Right hindlimb (tissue), 1 donor: Measurements from ENCODE around the gene OCA2.
"Not testable (repeated sequence)": the region's sequence is repeated elsewhere in the genome, so short reads cannot be mapped to it uniquely, and the experiment has no call there.

ENCODE experiments used
- DNase-seq: peaks from one replicate; pipeline ENCODE4 v3.0.0-alpha.2; 2018

Gene OCA2

DNA sequence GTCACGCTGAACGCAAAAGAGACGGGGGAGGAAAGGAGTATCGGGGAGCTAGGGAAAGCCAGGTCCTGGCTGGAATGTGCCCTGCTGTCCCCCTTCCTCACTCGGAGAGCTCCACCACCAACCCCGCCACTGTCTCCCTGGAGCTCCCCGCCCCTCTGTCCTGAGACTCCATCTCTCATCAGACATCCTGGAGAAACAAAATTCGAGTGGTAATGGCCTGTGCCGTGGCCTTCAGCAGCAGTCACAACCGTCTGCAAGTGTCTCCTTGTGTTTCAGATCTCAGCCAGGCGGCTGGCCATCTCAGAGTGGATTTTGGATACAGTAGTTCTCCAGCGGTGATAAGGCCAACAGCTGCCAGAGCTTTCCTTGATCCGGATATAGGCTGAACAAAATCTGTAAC lies 76.9 kb downstream of the OCA2 start:
- no peak for DNase-seq

- DNase-seq: peak; percentile 75
Measured at GRCh38 chr15:28021281-28022039, 77.7 kb downstream of the OCA2 start.

- no peak for DNase-seq
Measured at GRCh38 chr15:28020644-28021043, 78.5 kb downstream of the OCA2 start.

GRCh38 chr15:28019594-28020309 lies 79.4 kb downstream of the OCA2 start:
- no peak for DNase-seq

DNA sequence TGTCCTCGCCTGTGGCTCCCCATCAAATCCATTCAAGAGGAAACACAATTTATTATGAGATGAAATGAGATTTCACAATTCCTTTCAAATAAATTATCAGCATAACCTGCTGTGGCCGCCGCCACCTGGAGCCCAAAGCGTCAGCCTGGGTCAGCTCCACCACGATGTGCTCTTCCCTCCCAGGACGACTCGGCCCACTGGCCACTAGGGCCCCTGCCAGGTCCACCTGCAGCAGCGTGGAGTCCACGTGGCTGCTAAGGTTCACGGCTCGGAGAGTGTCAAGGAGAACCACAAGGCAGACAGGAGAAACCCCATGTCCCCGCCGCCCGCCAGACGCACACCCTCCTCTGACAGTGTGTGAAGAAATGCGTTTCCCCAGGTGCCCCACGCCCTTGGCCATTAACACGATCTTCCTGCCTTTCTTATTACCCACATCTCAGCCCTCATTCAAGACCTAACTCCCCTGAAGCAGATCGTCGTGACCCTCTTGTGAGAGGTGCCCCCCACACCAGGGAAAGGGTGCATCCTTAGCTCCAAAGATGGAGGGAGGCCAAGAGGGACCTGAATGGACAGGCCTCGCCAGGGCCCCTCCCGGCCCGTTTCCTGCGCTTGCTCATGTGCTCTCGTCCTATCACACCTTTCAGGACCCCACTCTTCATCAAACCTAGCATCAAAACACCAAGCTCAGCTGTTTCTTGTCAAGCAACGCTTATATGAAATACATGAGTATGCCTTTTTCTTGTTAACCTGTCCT lies 80.6 kb downstream of the OCA2 start:
- DNase-seq: no peak

DNA sequence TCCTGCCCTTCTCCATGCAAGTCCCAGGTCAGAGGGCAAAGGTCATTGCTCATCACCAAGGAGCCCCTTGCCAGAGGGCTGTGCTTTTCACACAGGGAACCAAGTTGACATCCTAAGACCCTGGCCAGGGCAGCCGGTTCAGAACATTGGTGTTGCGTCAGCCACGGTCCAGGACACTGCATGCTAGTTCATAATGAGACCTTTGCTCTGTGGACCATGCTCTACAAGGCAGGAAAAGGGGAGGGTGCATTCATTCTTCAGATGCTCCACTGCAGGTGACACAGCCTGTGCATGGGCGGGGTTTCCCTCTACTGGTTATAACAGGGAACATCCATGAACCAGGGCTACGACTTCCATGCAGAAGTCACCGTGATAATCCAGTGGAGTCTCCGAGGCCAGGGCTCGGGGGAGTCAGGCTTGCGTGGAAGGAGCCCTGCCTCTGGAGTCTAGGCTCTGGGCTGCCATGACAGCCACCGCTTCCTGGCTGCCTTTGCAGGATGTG lies 81.6 kb downstream of the OCA2 start:
- DNase-seq: no peak

DNA sequence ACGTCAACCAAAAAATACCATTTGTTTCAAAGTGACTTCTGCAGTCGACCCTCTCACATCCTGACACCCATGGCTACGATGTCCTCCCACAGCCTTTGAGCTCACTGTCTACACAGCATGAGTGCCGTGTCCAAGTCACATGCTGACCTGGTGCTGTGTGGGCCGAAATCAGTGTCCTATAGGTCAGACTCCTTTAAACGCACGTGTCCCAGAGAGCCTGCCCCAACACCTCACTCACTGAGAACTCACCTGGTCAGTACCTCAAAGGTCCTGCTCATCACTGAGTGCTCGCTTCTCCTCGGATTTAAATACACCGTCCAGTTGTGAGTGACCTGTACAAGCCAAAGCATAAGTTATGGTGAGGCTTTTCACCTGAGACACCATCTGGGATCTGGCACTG lies 83.3 kb downstream of the OCA2 start:
- DNase-seq: no peak

- no peak for DNase-seq
Measured at GRCh38 chr15:28014623-28015200, 84.4 kb downstream of the OCA2 start.

GRCh38 chr15:28013976-28014375 lies 85.1 kb downstream of the OCA2 start:
- DNase-seq: no peak

GRCh38 chr15:28013480-28013879 lies 85.6 kb downstream of the OCA2 start:
- no peak for DNase-seq

DNA sequence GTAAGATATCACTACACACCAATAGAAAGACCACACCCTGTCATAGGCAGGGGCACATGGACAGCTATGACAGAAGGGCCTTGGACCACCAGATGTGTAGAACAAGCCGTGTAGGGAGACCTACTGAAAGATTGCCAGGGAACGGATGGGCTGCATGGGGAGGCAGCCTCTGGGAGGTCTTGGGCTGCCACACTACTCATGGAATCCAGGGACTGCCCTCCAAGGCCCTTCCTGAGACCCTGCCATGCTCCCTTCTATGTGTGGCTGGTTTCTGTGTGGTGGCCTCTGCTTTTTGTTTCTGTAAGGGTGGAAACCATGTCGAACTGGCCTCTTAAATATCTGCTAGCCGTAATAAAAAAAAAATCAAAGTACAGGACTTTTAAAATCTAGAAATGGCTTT lies 86.9 kb downstream of the OCA2 start:
- no peak for DNase-seq

- DNase-seq: not testable (repeated sequence)
Measured at GRCh38 chr15:28008175-28008574, 90.9 kb downstream of the OCA2 start.

DNA sequence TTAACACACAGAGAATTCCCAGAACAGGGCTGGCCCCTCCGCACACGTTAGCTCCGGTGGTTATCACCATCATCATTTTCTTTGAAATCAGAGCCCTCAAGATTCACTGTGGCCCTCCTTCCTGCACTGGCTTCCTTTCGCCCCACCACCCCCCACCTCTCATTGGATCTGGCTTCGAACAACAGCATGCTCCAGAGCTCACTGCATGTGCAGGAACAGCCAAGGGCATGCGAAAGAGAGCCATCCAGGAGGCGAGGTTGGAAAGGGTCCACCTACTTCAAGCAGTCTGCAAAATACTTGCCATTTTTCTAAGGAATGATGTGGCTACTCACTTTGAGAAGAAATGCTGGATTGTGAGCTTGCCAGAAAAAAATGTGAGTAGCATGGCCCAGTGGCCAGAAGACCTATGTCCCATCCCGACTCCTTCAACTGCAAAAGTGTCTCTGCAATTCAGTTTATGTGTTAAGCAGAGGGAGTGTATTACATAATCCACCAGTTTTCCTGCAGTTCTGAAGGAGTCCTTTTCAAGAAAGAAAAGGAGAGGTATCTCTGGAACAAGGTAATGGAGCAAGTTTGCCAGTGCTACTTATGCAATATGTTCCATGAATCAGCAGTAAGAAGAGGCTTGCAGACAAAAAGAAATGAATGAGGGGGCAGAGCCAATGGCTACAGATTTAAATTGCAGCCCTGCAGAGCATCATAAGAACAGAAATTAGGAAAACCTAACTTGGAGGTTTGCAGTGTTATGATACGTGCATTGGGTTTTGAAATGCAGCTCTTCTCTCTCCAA lies 92.8 kb downstream of the OCA2 start:
- DNase-seq: no peak

GRCh38 chr15:28005004-28005527 lies 94.0 kb downstream of the OCA2 start:
- no peak for DNase-seq

DNA sequence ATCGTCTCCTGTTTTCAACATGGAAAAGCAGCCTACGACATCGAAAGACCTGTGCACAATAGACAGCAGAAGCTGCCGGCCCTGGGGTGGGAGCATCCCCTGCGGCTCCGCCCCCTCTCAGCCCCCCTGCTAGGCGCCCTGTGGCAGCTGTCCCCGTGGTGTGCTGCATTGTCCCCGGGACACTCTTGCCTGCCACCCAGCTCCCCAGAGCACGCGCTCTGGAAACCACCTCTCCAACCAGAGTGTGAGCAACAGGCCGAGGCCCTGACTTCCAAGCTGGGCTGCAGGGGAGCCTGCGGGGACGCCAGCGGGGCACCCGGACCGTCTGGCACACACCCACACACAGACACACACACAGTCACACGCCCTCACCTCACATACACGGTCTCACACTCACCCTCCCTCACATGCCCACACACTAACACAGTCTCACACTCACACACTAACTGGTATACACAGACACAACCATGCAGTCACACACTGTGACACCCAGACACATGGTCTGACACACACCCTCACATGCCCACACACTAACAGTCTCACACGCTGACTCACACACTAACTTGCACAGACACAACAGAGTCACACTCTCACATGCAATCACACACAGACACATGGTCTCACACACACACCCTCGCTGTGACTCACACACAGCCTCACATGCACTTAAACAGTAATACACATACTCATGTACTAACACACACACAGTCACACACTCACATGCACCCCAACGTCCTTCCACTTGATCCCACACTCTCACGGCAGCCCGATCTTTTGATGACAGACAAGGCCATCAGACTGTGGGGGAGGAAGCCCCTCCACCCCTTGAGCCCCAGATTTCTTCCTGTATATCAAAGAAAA lies 94.7 kb downstream of the OCA2 start:
- DNase-seq: no peak

DNA sequence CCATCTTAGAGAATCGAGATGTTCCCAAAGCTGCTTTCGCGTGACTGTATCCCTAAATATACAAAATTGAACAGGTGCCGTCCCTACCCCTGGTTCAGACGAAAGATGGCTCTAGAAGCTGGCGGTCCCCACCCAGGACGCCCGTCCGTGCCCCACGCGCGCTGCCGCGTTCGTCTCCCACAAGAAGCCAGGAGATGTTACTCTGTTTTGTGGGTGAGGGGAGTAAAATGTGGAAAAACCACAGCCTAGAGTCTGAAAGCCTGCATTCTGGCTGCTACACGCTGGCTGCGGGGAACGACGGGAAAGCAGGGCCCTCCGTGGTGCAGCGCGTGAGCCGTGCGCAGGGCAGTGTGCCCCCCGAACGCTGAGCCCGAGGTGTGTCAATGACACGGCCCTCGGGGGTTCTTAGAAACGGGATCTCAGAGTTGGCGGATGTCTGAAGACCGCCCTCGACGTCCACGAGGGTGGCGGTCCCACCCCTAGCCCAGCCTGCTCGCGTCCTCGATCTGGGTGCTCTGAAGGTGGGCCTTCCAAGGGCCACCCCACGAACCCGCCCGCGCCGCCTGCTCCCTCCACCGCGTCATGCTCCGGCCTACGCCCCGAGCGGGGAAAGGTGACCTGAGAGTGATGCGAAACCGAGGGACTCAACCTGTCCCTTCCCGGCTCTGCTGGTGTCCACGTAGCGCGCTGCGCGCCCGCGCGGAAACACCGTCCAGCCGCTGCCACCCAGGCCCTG lies 95.6 kb downstream of the OCA2 start:
- DNase-seq: no peak

- no peak for DNase-seq
Measured at GRCh38 chr15:28002867-28003266, 96.2 kb downstream of the OCA2 start.

DNA sequence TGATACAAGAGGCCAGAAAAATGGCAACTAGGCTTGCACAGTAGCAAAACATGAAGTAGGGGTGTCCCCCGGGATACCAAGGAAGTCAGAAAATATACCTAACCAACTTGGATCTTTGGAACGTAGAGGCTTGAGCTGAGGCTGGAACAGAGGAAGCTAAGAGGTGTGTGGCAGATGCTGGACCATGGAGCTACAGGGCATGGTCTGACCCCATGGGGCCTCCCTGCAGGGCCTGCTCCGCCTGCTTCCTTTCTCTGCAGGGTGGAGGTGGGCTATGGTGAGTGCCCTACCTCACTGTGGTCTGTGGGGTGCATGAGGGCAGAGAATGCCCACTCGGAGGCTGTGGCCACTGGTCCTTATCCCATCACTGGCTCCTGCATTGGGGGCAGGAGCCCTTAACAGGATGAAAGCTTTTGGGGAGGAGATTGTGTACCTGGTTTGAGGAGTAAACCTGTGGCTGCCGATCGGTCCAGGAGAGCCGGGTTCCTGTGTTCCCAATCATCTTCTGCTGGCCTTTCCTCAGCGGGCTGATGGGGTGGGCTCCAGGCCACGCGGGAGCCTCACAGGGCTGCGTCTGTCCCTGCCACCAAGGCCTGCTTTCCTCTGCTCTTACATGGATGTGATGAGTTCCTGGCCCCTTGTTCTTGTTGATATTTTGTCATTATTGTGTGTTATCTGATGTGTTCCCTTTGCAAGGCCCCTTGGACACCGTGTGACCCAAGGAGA lies 96.8 kb downstream of the OCA2 start:
- DNase-seq: peak; percentile 6

GRCh38 chr15:28001641-28002040 lies 97.5 kb downstream of the OCA2 start:
- DNase-seq: peak; percentile 6
